ENCODE results near the gene VSX2. TPM values are rescaled to one million over a fixed set of nuclear protein-coding genes. Genes with fewer than 3 reads are reported as not detected.

The VSX2 gene
- total and polyA plus RNA-seq, 2 donors (not counting 1 experiment from before 2014, with no cell fraction given) = not detected

DNA sequence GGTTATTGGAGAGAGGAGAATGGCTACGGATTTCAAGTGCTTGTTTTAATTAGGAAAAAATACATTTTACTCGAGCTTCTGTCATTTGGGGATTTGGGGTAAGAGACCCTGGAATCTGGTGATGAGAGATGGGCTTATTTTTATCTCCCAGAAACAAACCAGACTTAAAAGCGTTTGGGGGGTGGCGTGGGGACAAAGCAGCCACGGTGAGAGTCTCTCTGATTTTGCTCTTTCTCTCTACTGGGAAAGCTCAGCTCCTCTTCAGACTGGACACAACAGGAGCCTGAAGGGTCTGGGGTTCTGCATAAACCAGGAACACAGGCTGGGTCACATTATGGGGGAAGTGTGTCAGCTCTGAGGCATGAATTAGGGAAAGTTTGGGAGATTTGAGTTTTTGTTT is 3.8 kb downstream of the VSX2 start:
- DNase-seq = no peak
- no peak for TF ChIP-seq EZH2 (IDR thresholded peaks at IDR 0.05; ENCODE audit: borderline replicate concordance, insufficient read depth, low read depth, low read length, poor library complexity, severe bottlenecking)
- TF ChIP-seq, protein P1, sequence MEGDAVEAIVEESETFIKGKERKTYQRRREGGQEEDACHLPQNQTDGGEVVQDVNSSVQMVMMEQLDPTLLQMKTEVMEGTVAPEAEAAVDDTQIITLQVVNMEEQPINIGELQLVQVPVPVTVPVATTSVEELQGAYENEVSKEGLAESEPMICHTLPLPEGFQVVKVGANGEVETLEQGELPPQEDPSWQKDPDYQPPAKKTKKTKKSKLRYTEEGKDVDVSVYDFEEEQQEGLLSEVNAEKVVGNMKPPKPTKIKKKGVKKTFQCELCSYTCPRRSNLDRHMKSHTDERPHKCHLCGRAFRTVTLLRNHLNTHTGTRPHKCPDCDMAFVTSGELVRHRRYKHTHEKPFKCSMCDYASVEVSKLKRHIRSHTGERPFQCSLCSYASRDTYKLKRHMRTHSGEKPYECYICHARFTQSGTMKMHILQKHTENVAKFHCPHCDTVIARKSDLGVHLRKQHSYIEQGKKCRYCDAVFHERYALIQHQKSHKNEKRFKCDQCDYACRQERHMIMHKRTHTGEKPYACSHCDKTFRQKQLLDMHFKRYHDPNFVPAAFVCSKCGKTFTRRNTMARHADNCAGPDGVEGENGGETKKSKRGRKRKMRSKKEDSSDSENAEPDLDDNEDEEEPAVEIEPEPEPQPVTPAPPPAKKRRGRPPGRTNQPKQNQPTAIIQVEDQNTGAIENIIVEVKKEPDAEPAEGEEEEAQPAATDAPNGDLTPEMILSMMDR (IDR thresholded peaks at IDR 0.05) = no peak
- no peak overlapping the region for H3K4me2 ChIP-seq (replicated peaks; ENCODE audit: low read depth, low read length, poor library complexity, severe bottlenecking)
- Mint-ChIP-seq H3K4me3 (no peak overlapping the region), H3K27me3 (peaks cover 69% of the 10 kb centered on the region), H3K4me1 (peaks cover 25% of the 10 kb centered on the region), H3K27ac (no peak overlapping the region), H3K9me3 (ENCODE audit: insufficient read depth) (no peaks in the 10 kb centered on the region)
- H4K20me1 ChIP-seq (ENCODE audit: control insufficient read depth, insufficient read depth, low read length, poor library complexity, severe bottlenecking) = no peaks in the 10 kb centered on the region
- H3K9me3 ChIP-seq (ENCODE audit: control extremely low read depth in 1 of 3, control insufficient read depth in 2 of 3, insufficient read depth in 1 of 3, low read length in 2 of 3) = peaks cover 0 to 21% (median 0%) of the 10 kb centered on the region in 3 donors
- H3K27ac ChIP-seq (ENCODE audit: low read length in 2 of 2) = no peak overlapping the region
- no peaks in the 10 kb centered on the region for H3K79me2 ChIP-seq (ENCODE audit: control insufficient read depth, insufficient read depth, low read length)
- ChIA-PET POLR2A (no interaction called here), CTCF (no interaction called here)
- peaks cover 27 to 32% of the 10 kb centered on the region in 2 donors for H3K4me1 ChIP-seq (ENCODE audit: control insufficient read depth in 2 of 2, insufficient read depth in 2 of 2, low read length in 2 of 2)
- no CpG with 5 or more reads among the region's 5 CpGs for WGBS (ENCODE audit: insufficient coverage)
- peaks cover 2 to 92% (median 58%) of the 10 kb centered on the region in 4 experiments for H3K27me3 ChIP-seq (replicated peaks in 1 of 4; ENCODE audit: control extremely low read depth in 1 of 4, control insufficient read depth in 3 of 4, insufficient read depth in 4 of 4, low read length in 3 of 4)
- no peak overlapping the region for H3K4me3 ChIP-seq (ENCODE audit: control extremely low read depth in 1 of 5, extremely low read depth in 1 of 5, insufficient read depth in 1 of 5, low read depth in 2 of 5, low read length in 4 of 5)
- no peaks in the 10 kb centered on the region for H3K36me3 ChIP-seq (replicated peaks in 1 of 2; ENCODE audit: control extremely low read depth in 1 of 2, control insufficient read depth in 1 of 2, extremely low read depth in 1 of 2, insufficient read depth in 2 of 2, low read length in 1 of 2)
- intact Hi-C loops (cut with micrococcal nuclease) = no loop called here
- no peak overlapping the region for H3K9ac ChIP-seq (ENCODE audit: low read length)
- no peak overlapping the region for H2AFZ ChIP-seq (ENCODE audit: insufficient read depth, low read depth, low read length, poor library complexity, severe bottlenecking)
- ATAC-seq (ENCODE audit: low read depth) = no peak

DNA sequence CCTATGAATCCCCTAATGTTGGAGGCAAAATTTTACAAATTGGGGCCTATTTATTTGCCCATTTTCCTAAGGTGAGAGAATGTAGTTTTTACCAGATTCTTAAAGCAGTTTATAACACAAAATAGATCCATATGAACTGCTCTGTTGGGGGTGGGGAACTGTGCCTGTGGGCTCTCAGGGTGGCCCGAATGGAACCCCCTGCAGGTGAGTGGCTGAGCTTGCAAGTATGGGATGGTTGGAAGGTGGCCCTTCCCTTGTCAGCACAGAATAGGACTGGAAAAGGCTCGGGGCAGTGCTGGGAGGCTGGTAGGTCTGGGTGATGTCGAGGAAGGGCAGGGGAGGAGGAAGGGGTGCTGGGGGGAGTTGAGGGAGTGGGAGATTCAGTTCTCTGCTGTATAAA is 4.9 kb downstream of the VSX2 start:
- TF ChIP-seq, protein P1 (IDR thresholded peaks at IDR 0.05) = no peak
- no peak for TF ChIP-seq EZH2 (IDR thresholded peaks at IDR 0.05; ENCODE audit: borderline replicate concordance, insufficient read depth, low read depth, low read length, poor library complexity, severe bottlenecking)
- DNase-seq (no peak), ATAC-seq (ENCODE audit: low read depth) (no peak)
- ChIA-PET POLR2A (no interaction called here), CTCF (no interaction called here)
- Histone ChIP-seq H3K4me1 (ENCODE audit: control insufficient read depth in 2 of 2, insufficient read depth in 2 of 2, low read length in 2 of 2) (peaks cover 27 to 32% of the 10 kb centered on the region in 2 donors), H3K79me2 (ENCODE audit: control insufficient read depth, insufficient read depth, low read length) (no peaks in the 10 kb centered on the region), H2AFZ (ENCODE audit: insufficient read depth, low read depth, low read length, poor library complexity, severe bottlenecking) (no peak overlapping the region), H3K4me2 (replicated peaks; ENCODE audit: low read depth, low read length, poor library complexity, severe bottlenecking) (no peak overlapping the region), H3K27ac (ENCODE audit: low read length in 2 of 2) (no peak overlapping the region), H3K9ac (ENCODE audit: low read length) (no peak overlapping the region), H3K4me3 (ENCODE audit: control extremely low read depth in 1 of 5, extremely low read depth in 1 of 5, insufficient read depth in 1 of 5, low read depth in 2 of 5, low read length in 4 of 5) (no peak overlapping the region), H3K9me3 (ENCODE audit: control extremely low read depth in 1 of 3, control insufficient read depth in 2 of 3, insufficient read depth in 1 of 3, low read length in 2 of 3) (peaks cover 0 to 20% (median 0%) of the 10 kb centered on the region in 3 donors), H4K20me1 (ENCODE audit: control insufficient read depth, insufficient read depth, low read length, poor library complexity, severe bottlenecking) (no peaks in the 10 kb centered on the region), H3K36me3 (replicated peaks in 1 of 2; ENCODE audit: control extremely low read depth in 1 of 2, control insufficient read depth in 1 of 2, extremely low read depth in 1 of 2, insufficient read depth in 2 of 2, low read length in 1 of 2) (no peaks in the 10 kb centered on the region), H3K27me3 (replicated peaks in 1 of 4; ENCODE audit: control extremely low read depth in 1 of 4, control insufficient read depth in 3 of 4, insufficient read depth in 4 of 4, low read length in 3 of 4) (peaks cover 2 to 82% (median 49%) of the 10 kb centered on the region in 4 experiments)
- intact Hi-C loops (cut with micrococcal nuclease) = no loop called here
- no peaks in the 10 kb centered on the region for H3K9me3 Mint-ChIP-seq (ENCODE audit: insufficient read depth)
- H3K4me1 Mint-ChIP-seq = peaks cover 22% of the 10 kb centered on the region
- no peak overlapping the region for H3K27ac Mint-ChIP-seq
- H3K4me3 Mint-ChIP-seq = no peak overlapping the region
- 6% methylated on average over 2 of the region's 3 CpGs for WGBS (ENCODE audit: insufficient coverage)
- peaks cover 63% of the 10 kb centered on the region for H3K27me3 Mint-ChIP-seq
